BJ (cell line): ENCODE data around the gene ZNF275. TPM values are rescaled to one million over a fixed set of nuclear protein-coding genes. Genes with fewer than 3 reads are reported as not detected.

Experiments
- CTCF ChIA-PET: fragments of 350-600 bp; formaldehyde crosslinking; extraction: SDS; loops from one replicate; lab custom pipeline; 2021; ENCODE audit warnings: antibody characterized with exemption, inconsistent platforms; lab: Yijun Ruan, JAX
- POLR2A ChIA-PET: fragments of 300-600 bp; sonication (Branson Sonifier 250); formaldehyde crosslinking; extraction: SDS; loops from one replicate; lab custom pipeline; 2021; ENCODE audit warnings: antibody characterized with exemption; lab: Charles Lee
- DNase-seq: peaks from one replicate; pipeline ENCODE4 v3.0.0-alpha.2; 2011; ENCODE audit warnings: low read depth
- H3K27me3 ChIP-seq: 2 replicates; pipeline ENCODE4 v1.6.0; 2011; ENCODE audit warnings: low read length; ENCODE audit not compliant: control insufficient read depth, insufficient read depth
- H3K36me3 ChIP-seq: 2 replicates; pipeline ENCODE4 v1.5.1; 2011; ENCODE audit warnings: low read length; ENCODE audit not compliant: control insufficient read depth, insufficient read depth
- H3K4me3 ChIP-seq: 2 replicates; pipeline ENCODE4 v1.5.1; 2011; ENCODE audit warnings: low read depth, mild to moderate bottlenecking, control low read depth, low read length
- polyA plus RNA-seq: library from polyadenylated mRNA; depleted of rRNA; stranded (reverse); fragments of >200 nt; gene quantifications from 2 replicates; pipeline ENCODE4 v1.2.3, GENCODE V29; 2011
- TF ChIP-seq, protein P1 (sequence below): IDR thresholded peaks from 2 replicates; pipeline ENCODE4 v1.5.1; 2011; ENCODE audit warnings: low read depth, mild to moderate bottlenecking, control low read depth, inconsistent platforms, low read length, moderate library complexity; ENCODE audit not compliant: insufficient read depth

The ZNF275 gene
- polyA plus RNA-seq, 1 experiment, result 12.0 TPM

DNA sequence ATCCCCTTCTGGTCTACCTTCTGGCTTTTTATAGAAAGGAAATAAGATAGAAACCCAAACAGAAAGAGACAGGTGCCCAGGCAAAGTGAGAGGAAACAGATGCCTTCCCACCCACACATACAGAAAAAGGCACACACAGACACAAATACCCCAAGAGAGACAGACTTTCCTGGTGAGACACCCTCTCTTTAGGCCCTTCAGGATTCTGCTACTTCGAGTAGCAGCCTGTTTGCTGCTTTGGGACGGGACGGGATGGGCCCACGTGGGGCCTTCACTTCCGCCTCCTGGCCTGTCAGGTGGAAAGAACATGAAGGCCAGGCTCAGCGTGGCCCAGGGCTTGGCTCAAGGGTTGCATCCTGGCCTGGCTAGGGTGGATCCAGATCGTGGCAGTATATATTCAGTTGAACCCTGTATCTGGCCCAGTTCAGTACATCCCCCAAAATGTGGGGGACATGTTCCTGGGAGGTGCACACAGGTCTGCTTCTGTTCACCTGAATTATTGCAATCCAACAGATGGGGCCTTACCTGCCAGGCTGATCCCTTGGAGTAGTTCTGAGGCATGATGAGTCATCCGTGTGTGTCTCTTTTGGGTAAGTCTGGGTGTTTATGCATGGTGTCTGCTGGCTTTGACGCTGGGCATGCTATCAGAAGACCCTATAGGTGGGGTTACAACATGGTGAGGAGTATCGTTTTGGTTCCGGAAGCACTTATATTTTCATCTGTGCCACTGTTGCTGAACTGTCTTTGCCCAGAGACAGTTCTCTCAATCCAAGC, 2.4 kb downstream of the ZNF275 start:
- ChIA-PET CTCF (no interaction called here), POLR2A (no interaction called here)
- no peaks in the 10 kb centered on the region for H3K27me3 ChIP-seq
- H3K36me3 ChIP-seq, result no peaks in the 10 kb centered on the region; the same call in 1 of the 2 replicates
- no peak for DNase-seq
- TF ChIP-seq, protein P1, sequence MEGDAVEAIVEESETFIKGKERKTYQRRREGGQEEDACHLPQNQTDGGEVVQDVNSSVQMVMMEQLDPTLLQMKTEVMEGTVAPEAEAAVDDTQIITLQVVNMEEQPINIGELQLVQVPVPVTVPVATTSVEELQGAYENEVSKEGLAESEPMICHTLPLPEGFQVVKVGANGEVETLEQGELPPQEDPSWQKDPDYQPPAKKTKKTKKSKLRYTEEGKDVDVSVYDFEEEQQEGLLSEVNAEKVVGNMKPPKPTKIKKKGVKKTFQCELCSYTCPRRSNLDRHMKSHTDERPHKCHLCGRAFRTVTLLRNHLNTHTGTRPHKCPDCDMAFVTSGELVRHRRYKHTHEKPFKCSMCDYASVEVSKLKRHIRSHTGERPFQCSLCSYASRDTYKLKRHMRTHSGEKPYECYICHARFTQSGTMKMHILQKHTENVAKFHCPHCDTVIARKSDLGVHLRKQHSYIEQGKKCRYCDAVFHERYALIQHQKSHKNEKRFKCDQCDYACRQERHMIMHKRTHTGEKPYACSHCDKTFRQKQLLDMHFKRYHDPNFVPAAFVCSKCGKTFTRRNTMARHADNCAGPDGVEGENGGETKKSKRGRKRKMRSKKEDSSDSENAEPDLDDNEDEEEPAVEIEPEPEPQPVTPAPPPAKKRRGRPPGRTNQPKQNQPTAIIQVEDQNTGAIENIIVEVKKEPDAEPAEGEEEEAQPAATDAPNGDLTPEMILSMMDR, result no peak
- H3K4me3 ChIP-seq, result no peak overlapping the region

DNA sequence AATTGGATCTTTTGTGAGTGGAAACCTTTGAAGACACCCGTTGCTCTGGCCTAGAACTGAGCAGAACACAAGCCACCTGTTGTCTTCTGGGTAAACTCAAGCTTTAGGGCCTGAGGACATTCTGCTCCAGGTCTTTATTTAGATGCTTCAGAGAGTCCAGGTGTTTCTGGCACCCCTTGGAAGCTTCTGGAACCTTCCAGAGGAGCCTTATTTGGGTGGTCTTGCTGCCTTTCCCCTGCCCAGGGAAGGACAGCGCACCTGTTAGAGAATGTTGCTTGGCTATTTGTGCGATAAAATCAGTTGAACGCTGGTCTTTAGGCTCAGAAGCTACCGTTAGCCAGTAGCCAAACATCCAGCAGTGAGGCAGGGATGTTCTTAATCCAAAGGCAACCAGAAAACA, 3.0 kb downstream of the ZNF275 start:
- H3K4me3 ChIP-seq, result no peak overlapping the region
- TF ChIP-seq, protein P1, result no peak
- CTCF ChIA-PET, result no interaction called here
- no peak for DNase-seq
- H3K27me3 ChIP-seq, result no peaks in the 10 kb centered on the region
- H3K36me3 ChIP-seq, result no peaks in the 10 kb centered on the region; the same call in 1 of the 2 replicates
- POLR2A ChIA-PET, result no interaction called here

DNA sequence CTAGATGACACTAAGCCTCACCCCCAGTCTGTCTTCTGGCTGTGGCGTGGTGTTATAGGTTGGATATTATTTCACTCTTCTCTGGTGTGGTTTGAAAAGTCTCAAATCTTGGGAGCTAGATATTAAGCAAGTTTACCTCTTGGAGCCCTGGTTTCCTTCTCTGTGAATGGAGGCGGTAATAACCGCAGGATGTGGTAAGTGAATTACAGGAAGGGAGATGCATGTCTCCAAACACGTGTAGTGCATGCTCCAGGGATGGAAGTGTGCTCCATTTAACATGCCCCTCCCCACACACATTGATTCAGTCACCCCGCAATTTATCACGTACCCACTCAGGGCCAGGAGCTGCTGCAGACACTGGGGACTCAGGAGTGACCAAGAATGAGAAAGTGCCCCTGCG, 4.9 kb downstream of the ZNF275 start:
- CTCF ChIA-PET, result no interaction called here
- POLR2A ChIA-PET, result no interaction called here
- TF ChIP-seq, protein P1, result no peak
- Histone ChIP-seq H3K27me3 (no peaks in the 10 kb centered on the region), H3K36me3 (no peaks in the 10 kb centered on the region; the same call in 1 of the 2 replicates), H3K4me3 (no peak overlapping the region)
- no peak for DNase-seq

DNA sequence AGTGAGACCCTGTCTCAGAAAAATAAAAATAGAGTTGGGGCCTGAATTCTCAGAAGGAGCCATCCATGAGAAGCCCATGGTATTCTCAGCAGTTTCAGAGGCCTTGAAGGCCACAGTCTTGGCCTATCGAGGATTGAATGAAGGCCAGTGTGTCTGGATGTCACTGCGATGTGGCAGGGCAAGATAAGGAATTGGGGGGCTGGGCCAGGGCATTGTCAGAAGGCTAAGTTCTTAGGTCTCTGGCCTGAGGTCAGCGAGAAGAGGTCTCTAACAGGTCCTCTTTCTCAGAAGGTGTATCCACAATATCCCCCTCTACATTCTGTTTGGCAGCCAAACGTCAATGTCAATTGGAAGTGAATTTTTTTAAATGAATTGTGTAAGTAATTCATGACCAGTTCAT, 5.7 kb downstream of the ZNF275 start:
- H3K4me3 ChIP-seq, result no peak overlapping the region
- ChIA-PET POLR2A (no interaction called here), CTCF (interaction anchor here (0.6 kb wide), 1 partner anchor 277 kb away, joined by 3 read pairs; no protein-coding TSS in a partner anchor)
- TF ChIP-seq, protein P1, result no peak
- H3K36me3 ChIP-seq, result peaks cover 2% of the 10 kb centered on the region
- H3K27me3 ChIP-seq, result no peaks in the 10 kb centered on the region
- no peak for DNase-seq

DNA sequence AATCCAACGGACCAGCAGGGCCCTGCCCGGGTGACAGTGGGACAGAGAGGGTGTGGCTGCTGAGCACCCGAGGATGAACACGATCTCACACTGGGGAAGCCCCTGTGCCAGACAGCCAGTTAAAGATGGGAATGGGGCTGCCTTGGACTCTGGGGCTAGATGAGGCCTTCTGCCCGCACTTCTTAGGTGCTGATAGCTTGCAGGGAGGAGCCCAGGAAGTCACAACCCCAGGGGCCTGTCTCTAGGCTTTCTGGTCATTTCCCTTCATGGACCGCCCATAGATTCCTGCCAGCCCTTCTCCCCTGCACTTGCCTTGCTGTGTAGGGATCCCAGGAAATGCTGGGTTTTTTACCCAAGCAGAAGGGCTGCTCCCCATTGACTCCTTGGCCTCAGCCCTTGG, 6.2 kb downstream of the ZNF275 start:
- H3K4me3 ChIP-seq, result no peak overlapping the region
- peaks cover 4% of the 10 kb centered on the region for H3K36me3 ChIP-seq
- ChIA-PET POLR2A (no interaction called here), CTCF (no interaction called here)
- TF ChIP-seq, protein P1, result no peak
- H3K27me3 ChIP-seq, result no peaks in the 10 kb centered on the region
- no peak for DNase-seq
